Measurements from ENCODE around the gene C19orf73.
"Not testable (repeated sequence)": the region's sequence is repeated elsewhere in the genome, so short reads cannot be mapped to it uniquely, and the experiment has no call there.

Gene C19orf73

GRCh38 chr19:49148784-49149651 is 30.1 kb upstream of the C19orf73 start:
- DNase-seq (ENCODE audit: low spot score) (peak; percentile 88), FAIRE-seq (peak; percentile 65)

- DNase-seq (ENCODE audit: low spot score) (no peak), FAIRE-seq (no peak)
Observed at GRCh38 chr19:49148044-49148682, 29.2 kb upstream of the C19orf73 start.

- DNase-seq (ENCODE audit: low spot score); FAIRE-seq: not testable (repeated sequence)
Observed at GRCh38 chr19:49146408-49146770, 27.4 kb upstream of the C19orf73 start.

- DNase-seq (ENCODE audit: low spot score) = peak; percentile 12
- no peak for FAIRE-seq
Observed at GRCh38 chr19:49145573-49146407, 26.8 kb upstream of the C19orf73 start.

GRCh38 chr19:49142866-49143335 is 24.0 kb upstream of the C19orf73 start:
- FAIRE-seq (peak; percentile 43), DNase-seq (ENCODE audit: low spot score) (peak; percentile 52)

- FAIRE-seq (no peak), DNase-seq (ENCODE audit: low spot score) (no peak)
Observed at GRCh38 chr19:49141352-49141751, 22.4 kb upstream of the C19orf73 start.

- no peak for FAIRE-seq
- DNase-seq (ENCODE audit: low spot score) = no peak
Observed at GRCh38 chr19:49140951-49141350, 22.0 kb upstream of the C19orf73 start.

GRCh38 chr19:49136771-49137171 is 17.8 kb upstream of the C19orf73 start:
- DNase-seq (ENCODE audit: low spot score) (no peak), FAIRE-seq (no peak)

GRCh38 chr19:49135686-49136085 is 16.7 kb upstream of the C19orf73 start:
- no peak for DNase-seq (ENCODE audit: low spot score)
- no peak for FAIRE-seq

GRCh38 chr19:49133621-49134454 is 14.9 kb upstream of the C19orf73 start:
- DNase-seq (ENCODE audit: low spot score) = no peak

GRCh38 chr19:49132974-49133609 is 14.1 kb upstream of the C19orf73 start:
- FAIRE-seq = no peak
- DNase-seq (ENCODE audit: low spot score) = no peak

More at GRCh38 chr19:49133621-49134454, 14.9 kb upstream of the C19orf73 start:
- no peak for FAIRE-seq

GRCh38 chr19:49130325-49130724 is 11.4 kb upstream of the C19orf73 start:
- FAIRE-seq (no peak), DNase-seq (ENCODE audit: low spot score) (no peak)

GRCh38 chr19:49129238-49129583 is 10.3 kb upstream of the C19orf73 start:
- FAIRE-seq (no peak), DNase-seq (ENCODE audit: low spot score) (no peak)

- DNase-seq (ENCODE audit: low spot score) (no peak), FAIRE-seq (no peak)
Observed at GRCh38 chr19:49128545-49129237, 9.7 kb upstream of the C19orf73 start.

- no peak for FAIRE-seq
- DNase-seq (ENCODE audit: low spot score) = peak; percentile 83
Observed at GRCh38 chr19:49127674-49128544, 9.0 kb upstream of the C19orf73 start.

- not testable (repeated sequence) for FAIRE-seq; DNase-seq (ENCODE audit: low spot score)
Observed at GRCh38 chr19:49127225-49127624, 8.3 kb upstream of the C19orf73 start.

GRCh38 chr19:49126575-49126974 is 7.6 kb upstream of the C19orf73 start:
- FAIRE-seq (no peak), DNase-seq (ENCODE audit: low spot score) (no peak)

GRCh38 chr19:49125025-49125731 is 6.2 kb upstream of the C19orf73 start:
- DNase-seq (ENCODE audit: low spot score) (no peak), FAIRE-seq (no peak)

Measured in RCC 7860 (cell line).